Dendritic cell treated with granulocyte-macrophage colony-stimulating factor and Interleukin-4, amounts not matched to agents 40 ng/mL and 50 ng/mL, for 4 days (primary cell): ENCODE measurements around the gene ZNF791.

Source experiments
- H3K27ac Mint-ChIP-seq: one replicate; pipeline ENCODE4 v1.8.0; 2022; ENCODE audit warnings: mild to moderate bottlenecking, mixed read lengths
- H3K27me3 Mint-ChIP-seq: one replicate; pipeline ENCODE4 v1.8.0; 2022; ENCODE audit warnings: mild to moderate bottlenecking, mixed read lengths
- H3K36me3 Mint-ChIP-seq: one replicate; pipeline ENCODE4 v1.8.0; 2022; ENCODE audit warnings: low read depth, mixed read lengths
- H3K4me1 Mint-ChIP-seq: one replicate; pipeline ENCODE4 v1.8.0; 2022; ENCODE audit warnings: low read depth, mixed read lengths
- H3K4me3 Mint-ChIP-seq: one replicate; pipeline ENCODE4 v1.8.0; 2022; ENCODE audit warnings: mild to moderate bottlenecking, moderate library complexity, mixed read lengths
- H3K9me3 Mint-ChIP-seq: one replicate; pipeline ENCODE4 v1.8.0; 2022; ENCODE audit warnings: mixed read lengths
- intact Hi-C: fragments of 100-400 bp; cut with micrococcal nuclease; formaldehyde crosslinking; loops from one replicate; pipeline ENCODE4 v1.15.0; 2022

The ZNF791 gene

GRCh38 chr19:12646551-12646950, 35.8 kb downstream of the ZNF791 start:
- H3K4me1 Mint-ChIP-seq = peaks cover 32% of the 10 kb centered on the region
- no peak overlapping the region for H3K4me3 Mint-ChIP-seq
- peaks cover 95% of the 10 kb centered on the region for H3K36me3 Mint-ChIP-seq
- no peaks in the 10 kb centered on the region for H3K9me3 Mint-ChIP-seq
- intact Hi-C loops = no loop called here
- peak overlapping the region; percentile 62 for H3K27ac Mint-ChIP-seq
- H3K27me3 Mint-ChIP-seq = no peaks in the 10 kb centered on the region

GRCh38 chr19:12647047-12647446, 36.3 kb downstream of the ZNF791 start:
- intact Hi-C loops = no loop called here
- Mint-ChIP-seq H3K27me3 (no peaks in the 10 kb centered on the region), H3K4me3 (no peak overlapping the region), H3K9me3 (no peaks in the 10 kb centered on the region), H3K36me3 (peaks cover 100% of the 10 kb centered on the region), H3K4me1 (peaks cover 32% of the 10 kb centered on the region), H3K27ac (peak overlapping the region; percentile 62)

GRCh38 chr19:12647490-12648071, 36.9 kb downstream of the ZNF791 start:
- Mint-ChIP-seq H3K36me3 (peaks cover 100% of the 10 kb centered on the region), H3K27me3 (no peaks in the 10 kb centered on the region), H3K4me3 (no peak overlapping the region), H3K4me1 (peaks cover 32% of the 10 kb centered on the region), H3K9me3 (no peaks in the 10 kb centered on the region), H3K27ac (peak overlapping the region; percentile 62)
- intact Hi-C loops = no loop called here

- peak overlapping the region; percentile 62 for H3K27ac Mint-ChIP-seq
These were observed 37.4 kb downstream of the ZNF791 start for GRCh38 chr19:12648088-12648487.

GRCh38 chr19:12649941-12650340, 39.2 kb downstream of the ZNF791 start:
- intact Hi-C loops = no loop called here
- Mint-ChIP-seq H3K27ac (no peak overlapping the region), H3K9me3 (no peaks in the 10 kb centered on the region), H3K4me3 (no peak overlapping the region), H3K4me1 (peaks cover 37% of the 10 kb centered on the region), H3K27me3 (no peaks in the 10 kb centered on the region), H3K36me3 (peaks cover 98% of the 10 kb centered on the region)

More at GRCh38 chr19:12648088-12648487, 37.4 kb downstream of the ZNF791 start:
- no peak overlapping the region for H3K4me3 Mint-ChIP-seq
- H3K9me3 Mint-ChIP-seq = no peaks in the 10 kb centered on the region
- peaks cover 32% of the 10 kb centered on the region for H3K4me1 Mint-ChIP-seq
- intact Hi-C loops = no loop called here
- H3K27me3 Mint-ChIP-seq = no peaks in the 10 kb centered on the region
- peaks cover 100% of the 10 kb centered on the region for H3K36me3 Mint-ChIP-seq

GRCh38 chr19:12652219-12652618, 41.5 kb downstream of the ZNF791 start:
- no peaks in the 10 kb centered on the region for H3K9me3 Mint-ChIP-seq
- no peaks in the 10 kb centered on the region for H3K27me3 Mint-ChIP-seq
- peaks cover 42% of the 10 kb centered on the region for H3K4me1 Mint-ChIP-seq
- peaks cover 98% of the 10 kb centered on the region for H3K36me3 Mint-ChIP-seq
- H3K4me3 Mint-ChIP-seq = no peak overlapping the region
- H3K27ac Mint-ChIP-seq = no peak overlapping the region
- intact Hi-C loops = no loop called here

- no peak overlapping the region for H3K27ac Mint-ChIP-seq
- intact Hi-C loops = no loop called here
- peaks cover 98% of the 10 kb centered on the region for H3K36me3 Mint-ChIP-seq
- H3K27me3 Mint-ChIP-seq = no peaks in the 10 kb centered on the region
- no peak overlapping the region for H3K4me3 Mint-ChIP-seq
- H3K4me1 Mint-ChIP-seq = peaks cover 19% of the 10 kb centered on the region
- H3K9me3 Mint-ChIP-seq = no peaks in the 10 kb centered on the region
These were observed 44.8 kb downstream of the ZNF791 start for GRCh38 chr19:12655546-12655945.

GRCh38 chr19:12656899-12657571, 46.3 kb downstream of the ZNF791 start:
- no peak overlapping the region for H3K27ac Mint-ChIP-seq
- peaks cover 98% of the 10 kb centered on the region for H3K36me3 Mint-ChIP-seq
- H3K4me1 Mint-ChIP-seq = peaks cover 19% of the 10 kb centered on the region
- no peak overlapping the region for H3K4me3 Mint-ChIP-seq
- H3K9me3 Mint-ChIP-seq = no peaks in the 10 kb centered on the region
- no peaks in the 10 kb centered on the region for H3K27me3 Mint-ChIP-seq
- intact Hi-C loops = no loop called here

- H3K27ac Mint-ChIP-seq = no peak overlapping the region
- peaks cover 98% of the 10 kb centered on the region for H3K36me3 Mint-ChIP-seq
- no peaks in the 10 kb centered on the region for H3K27me3 Mint-ChIP-seq
- no peaks in the 10 kb centered on the region for H3K9me3 Mint-ChIP-seq
- peaks cover 21% of the 10 kb centered on the region for H3K4me1 Mint-ChIP-seq
- no peak overlapping the region for H3K4me3 Mint-ChIP-seq
- intact Hi-C loops = no loop called here
These were observed 47.2 kb downstream of the ZNF791 start for GRCh38 chr19:12657966-12658365.

- H3K4me3 Mint-ChIP-seq = no peak overlapping the region
- H3K27ac Mint-ChIP-seq = no peak overlapping the region
- H3K9me3 Mint-ChIP-seq = no peaks in the 10 kb centered on the region
- H3K4me1 Mint-ChIP-seq = peaks cover 39% of the 10 kb centered on the region
- H3K27me3 Mint-ChIP-seq = no peaks in the 10 kb centered on the region
- peaks cover 100% of the 10 kb centered on the region for H3K36me3 Mint-ChIP-seq
- intact Hi-C loops = no loop called here
These were observed 50.3 kb downstream of the ZNF791 start for GRCh38 chr19:12660980-12661379.

- intact Hi-C loops = loop anchor here (5.0 kb wide), 1 partner anchor 52 kb away; the partner anchor contains the start of genes ZNF490 and ZNF791
- Mint-ChIP-seq H3K27ac (peak overlapping the region; percentile 100), H3K4me3 (peak overlapping the region; percentile 99), H3K36me3 (peaks cover 93% of the 10 kb centered on the region), H3K9me3 (no peaks in the 10 kb centered on the region), H3K4me1 (peaks cover 54% of the 10 kb centered on the region), H3K27me3 (no peaks in the 10 kb centered on the region)
These were observed 53.9 kb downstream of the ZNF791 start for GRCh38 chr19:12664406-12665280.

GRCh38 chr19:12665281-12665573, 54.5 kb downstream of the ZNF791 start:
- peaks cover 93% of the 10 kb centered on the region for H3K36me3 Mint-ChIP-seq
- peak overlapping the region; percentile 99 for H3K4me3 Mint-ChIP-seq
- peak overlapping the region; percentile 100 for H3K27ac Mint-ChIP-seq

GRCh38 chr19:12665671-12666264, 55.0 kb downstream of the ZNF791 start:
- Mint-ChIP-seq H3K27me3 (no peaks in the 10 kb centered on the region), H3K4me1 (peaks cover 64% of the 10 kb centered on the region), H3K36me3 (peaks cover 93% of the 10 kb centered on the region)

More at GRCh38 chr19:12665281-12665573, 54.5 kb downstream of the ZNF791 start:
- Mint-ChIP-seq H3K9me3 (no peaks in the 10 kb centered on the region), H3K27me3 (no peaks in the 10 kb centered on the region), H3K4me1 (peaks cover 59% of the 10 kb centered on the region)
- intact Hi-C loops = loop anchor here (5.0 kb wide), 1 partner anchor 53 kb away; the partner anchor contains the start of genes ZNF490 and ZNF791

More at GRCh38 chr19:12665671-12666264, 55.0 kb downstream of the ZNF791 start:
- H3K9me3 Mint-ChIP-seq = no peaks in the 10 kb centered on the region
- H3K27ac Mint-ChIP-seq = peak overlapping the region; percentile 100
- intact Hi-C loops = loop anchor here (5.0 kb wide), 1 partner anchor 53 kb away; the partner anchor contains the start of genes ZNF490 and ZNF791
- peak overlapping the region; percentile 99 for H3K4me3 Mint-ChIP-seq
